ENCODE measurements around the gene GALNS.

DNA sequence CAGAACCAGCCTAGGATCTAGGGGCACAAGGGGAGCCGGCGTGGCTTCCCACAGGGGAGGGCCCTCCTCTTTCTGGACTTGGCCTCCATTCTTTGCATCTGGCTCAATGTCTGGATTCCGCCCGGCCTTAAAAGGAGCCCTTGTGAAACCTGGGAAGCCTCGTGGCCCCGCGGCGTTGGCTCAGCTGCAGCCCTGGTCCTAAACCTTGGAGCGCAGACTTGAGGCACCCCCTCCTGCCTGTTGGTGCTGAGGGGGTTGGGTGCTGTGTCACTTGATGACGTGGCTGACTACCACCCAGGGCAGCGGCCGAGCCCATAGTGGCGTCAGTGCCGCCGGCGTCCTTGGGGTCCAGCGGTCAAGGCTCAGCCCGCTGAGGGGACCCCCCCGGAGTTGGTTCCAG is 4.6 kb upstream of the GALNS start:
- no peak for TF ChIP-seq POLR2A (IDR thresholded peaks at IDR 0.05; ENCODE audit: low read depth, low read length)
- TF ChIP-seq EZH2 (IDR thresholded peaks at IDR 0.05; ENCODE audit: borderline replicate concordance, low read depth, low read length, severe bottlenecking): no peak
